IMR-90 (cell line): ENCODE data around the gene SPATA17.
"Not testable (repeated sequence)": the region's sequence is repeated elsewhere in the genome, so short reads cannot be mapped to it uniquely, and the experiment has no call there.

ENCODE experiments used
- CTCF ChIP-seq: conservative IDR thresholded peaks from 2 replicates; pipeline ENCODE4 v1.5.1; 2012; ENCODE audit warnings: mild to moderate bottlenecking, low read depth, low read length, improper control_type of control experiment
- RAD21 ChIP-seq: IDR thresholded peaks from 2 replicates; pipeline ENCODE4 v1.6.1; 2012; ENCODE audit warnings: low read length, improper control_type of control experiment

- TF ChIP-seq CTCF, RAD21: not testable (repeated sequence)
Measured at GRCh38 chr1:217696140-217696539, 65.0 kb downstream of the SPATA17 start.
